Erythroblast (primary cell): ENCODE results near the gene FITM1.

Experiments used
- GATA1 ChIP-seq: IDR thresholded peaks from 2 replicates; pipeline ENCODE4 v1.6.1; 2011; ENCODE audit warnings: low read depth, mild to moderate bottlenecking, control low read depth, low read length, moderate library complexity
- POLR2A ChIP-seq: IDR thresholded peaks from 2 replicates; pipeline ENCODE4 v1.6.1; 2011; ENCODE audit warnings: mild to moderate bottlenecking, low read length

GRCh38 chr14:24135584-24135833 is 5.0 kb downstream of the FITM1 start:
- TF ChIP-seq POLR2A (no peak), GATA1 (no peak)
